Lung microvascular endothelial cell (primary cell): ENCODE measurements around the gene KCNK2. TPM values are rescaled to one million over a fixed set of nuclear protein-coding genes. Genes with fewer than 3 reads are reported as not detected.

Experiments
- DNase-seq, 2 donors: peaks; one replicate each; pipeline versions ENCODE4 v3.0.0 to v3.0.0-alpha.2; 2010; ENCODE audit warnings: low read depth in 2 of 2
- total RNA-seq: library from RNA; depleted of rRNA; stranded (reverse); fragments of >200 nt; gene quantifications from 2 replicates; pipeline ENCODE4 v1.2.1, GENCODE V29; 2014

KCNK2 gene
- total RNA-seq = under 0.01 TPM in 1 of 2 replicates, not detected in the other

- no peak for DNase-seq
Observed at GRCh38 chr1:215082532-215083382, at the start of gene KCNK2. Gene KCNK2 (plus strand): TSS chr1:215082737. CDS start chr1:215083386, 649 bp downstream.

GRCh38 chr1:215032911-215033526 is 49.5 kb upstream of the KCNK2 start:
- no peak for DNase-seq

GRCh38 chr1:215040190-215040589 is 42.3 kb upstream of the KCNK2 start:
- no peak for DNase-seq

DNA sequence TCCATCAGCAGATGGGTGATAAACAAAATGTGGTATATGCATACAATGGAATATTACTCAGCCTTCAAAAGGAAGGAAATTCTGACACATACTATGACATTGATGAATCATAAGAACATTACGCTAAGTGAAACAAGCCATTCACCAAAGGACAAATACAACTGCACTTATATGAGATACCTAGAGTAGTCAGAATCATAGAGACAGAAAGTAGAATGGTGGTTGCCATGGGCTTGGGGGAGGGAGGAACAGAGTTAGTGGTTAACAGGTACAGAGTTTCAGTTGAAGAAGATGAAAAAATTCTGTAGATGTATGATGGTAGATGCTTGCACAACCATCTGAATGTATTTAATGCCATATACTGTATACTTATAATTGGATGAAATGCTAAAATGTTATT is 39.1 kb upstream of the KCNK2 start:
- DNase-seq = no peak

DNA sequence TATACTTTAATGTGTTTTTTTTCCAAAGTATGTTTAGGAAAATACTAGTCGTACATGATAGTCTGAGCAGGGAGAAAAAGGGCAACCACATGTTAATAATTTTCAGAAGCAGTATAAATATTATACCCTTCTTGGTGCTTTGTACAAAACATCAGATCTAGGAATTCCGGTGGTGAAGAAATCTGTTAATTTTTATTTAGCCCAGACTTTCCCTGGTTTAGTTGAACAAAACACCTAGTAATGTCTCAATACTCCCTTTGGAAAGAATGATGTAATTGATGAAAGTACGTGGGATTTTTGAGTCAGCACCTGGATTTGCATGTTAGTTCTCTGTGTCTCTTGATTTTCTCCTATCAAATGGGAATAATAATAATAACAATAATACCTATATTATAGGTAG is 38.4 kb upstream of the KCNK2 start:
- no peak for DNase-seq

GRCh38 chr1:215045698-215046308 is 36.7 kb upstream of the KCNK2 start:
- DNase-seq = no peak

DNA sequence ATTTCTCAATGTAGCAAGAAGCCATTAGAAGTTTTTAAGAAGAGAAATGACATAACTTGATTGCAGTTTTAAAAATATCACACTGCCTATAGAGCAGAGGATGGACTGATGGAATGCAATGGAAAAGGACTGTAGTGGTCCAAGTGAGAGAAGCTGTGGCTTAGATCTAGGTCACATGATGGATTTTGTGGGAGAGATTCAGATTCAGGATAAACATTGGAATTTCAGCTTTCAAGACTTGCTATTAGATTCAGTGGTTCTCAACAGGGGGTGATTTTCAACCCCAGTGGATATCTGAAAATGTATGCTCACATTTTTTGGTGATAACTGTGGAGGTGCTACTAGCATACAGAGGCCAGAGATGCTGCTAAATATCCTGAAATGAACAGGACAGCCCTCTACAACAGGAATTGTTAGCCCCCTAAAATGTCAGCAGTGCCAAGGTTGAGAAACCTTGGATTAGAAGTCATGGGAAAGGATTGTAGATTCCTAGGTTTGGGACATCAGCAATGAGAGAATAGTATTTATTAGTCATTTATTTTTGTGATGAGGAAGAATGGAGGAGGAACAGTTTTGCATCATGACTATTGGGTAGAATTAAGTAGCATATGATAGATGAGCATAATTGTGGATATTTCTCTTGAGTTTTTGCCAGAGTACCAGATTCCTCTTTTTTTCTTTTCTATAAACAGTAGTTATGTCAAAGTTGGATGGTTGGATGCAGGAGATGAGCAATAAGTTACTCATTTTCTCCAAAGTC is 30.1 kb upstream of the KCNK2 start:
- no peak for DNase-seq

DNA sequence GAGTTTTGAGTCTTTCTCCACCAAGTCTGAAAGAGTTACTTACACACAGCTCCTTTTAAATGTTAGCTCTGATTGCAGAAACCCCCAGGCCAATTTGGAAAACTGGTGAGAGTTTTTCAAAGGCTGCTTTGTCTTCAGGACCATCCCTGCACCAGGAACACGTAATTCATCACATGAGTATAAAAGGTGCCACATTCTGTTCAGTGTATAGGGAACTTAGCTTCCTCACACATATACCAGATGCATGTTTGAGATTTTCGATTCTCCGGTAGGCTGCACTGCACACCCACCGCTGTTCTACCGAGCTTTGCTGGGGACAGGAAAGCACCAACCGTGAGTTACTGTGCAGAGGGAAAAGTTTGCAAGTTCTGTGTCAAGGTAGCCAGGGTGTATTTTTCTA is 28.3 kb upstream of the KCNK2 start:
- no peak for DNase-seq

GRCh38 chr1:215055281-215055935 is 27.1 kb upstream of the KCNK2 start:
- no peak for DNase-seq

DNA sequence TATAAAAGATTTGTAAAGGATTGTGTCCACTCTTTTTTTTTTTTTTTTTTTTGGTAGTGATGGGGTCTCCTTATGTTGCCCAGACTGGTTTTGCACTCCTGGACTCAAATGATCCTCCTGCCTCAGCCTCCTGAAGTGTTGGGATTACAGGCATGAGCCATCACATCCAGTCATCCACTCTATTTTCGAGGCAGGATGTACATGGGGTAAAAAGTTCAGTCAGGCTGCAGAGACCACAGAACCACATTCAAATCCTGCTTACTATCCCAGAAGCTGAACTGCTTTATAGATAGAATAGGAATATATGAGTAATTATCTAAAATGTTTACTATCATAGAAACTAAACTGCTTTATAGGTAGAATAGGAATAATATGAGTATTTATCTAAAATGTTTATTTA is 26.0 kb upstream of the KCNK2 start:
- peak in 1 of 2 donors; percentile 5 for DNase-seq

DNA sequence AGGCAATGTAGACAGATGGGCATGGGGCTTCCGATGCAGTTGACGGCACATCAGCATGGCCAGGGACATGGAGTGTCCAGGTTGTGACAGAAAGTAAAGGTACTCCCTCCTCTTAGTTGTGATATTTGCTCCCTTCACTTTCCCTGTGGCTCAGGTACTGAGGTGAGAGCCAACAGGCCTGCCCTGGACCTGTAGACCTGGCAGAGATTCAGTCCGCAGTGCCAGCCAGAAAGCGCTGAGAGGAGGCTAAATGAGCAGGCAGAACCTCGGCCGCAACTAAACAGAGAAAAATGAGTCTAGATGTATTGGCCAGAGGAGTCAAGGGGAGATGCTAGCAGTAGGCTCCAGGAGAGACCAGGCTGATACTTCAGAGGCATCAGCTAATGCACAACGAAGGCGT is 22.6 kb upstream of the KCNK2 start:
- DNase-seq = no peak

DNA sequence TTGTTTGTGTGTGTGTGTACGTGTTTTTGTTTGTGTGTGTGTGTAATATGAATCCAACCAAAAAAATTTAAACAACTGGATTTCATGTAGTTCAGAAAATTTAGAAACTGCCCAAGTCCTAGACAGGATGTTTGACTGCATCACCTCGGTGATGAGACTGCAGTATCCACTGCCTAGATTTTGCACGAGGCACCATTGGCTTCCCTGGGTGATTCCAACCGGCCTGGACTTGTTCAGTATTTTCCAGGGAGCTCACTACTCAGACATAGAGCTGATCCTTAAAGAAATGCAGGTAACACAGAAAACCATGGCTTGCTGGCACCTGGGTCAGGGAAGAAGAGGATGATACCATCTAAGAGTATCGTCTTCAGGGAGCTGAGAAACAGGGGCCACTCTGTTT is 18.2 kb upstream of the KCNK2 start:
- no peak for DNase-seq

DNA sequence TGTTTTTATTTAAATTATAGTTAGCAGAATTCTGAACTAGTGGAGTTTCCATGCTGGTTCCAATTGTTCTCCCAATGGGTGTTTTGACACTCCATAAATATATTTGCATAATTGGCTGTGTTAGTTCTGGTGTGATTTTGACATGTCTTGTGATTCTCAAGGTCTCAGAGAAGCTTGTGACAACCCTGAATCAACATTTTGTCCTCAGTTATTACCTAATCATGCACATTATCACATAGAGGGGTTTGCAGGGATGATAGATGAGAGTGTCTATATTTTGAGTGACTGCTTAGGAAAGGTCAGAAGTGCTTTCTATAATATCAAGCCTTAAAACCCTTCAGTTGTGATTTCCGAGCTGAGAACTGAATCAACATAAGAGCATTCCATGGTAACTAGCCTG is 11.5 kb upstream of the KCNK2 start:
- no peak for DNase-seq

DNA sequence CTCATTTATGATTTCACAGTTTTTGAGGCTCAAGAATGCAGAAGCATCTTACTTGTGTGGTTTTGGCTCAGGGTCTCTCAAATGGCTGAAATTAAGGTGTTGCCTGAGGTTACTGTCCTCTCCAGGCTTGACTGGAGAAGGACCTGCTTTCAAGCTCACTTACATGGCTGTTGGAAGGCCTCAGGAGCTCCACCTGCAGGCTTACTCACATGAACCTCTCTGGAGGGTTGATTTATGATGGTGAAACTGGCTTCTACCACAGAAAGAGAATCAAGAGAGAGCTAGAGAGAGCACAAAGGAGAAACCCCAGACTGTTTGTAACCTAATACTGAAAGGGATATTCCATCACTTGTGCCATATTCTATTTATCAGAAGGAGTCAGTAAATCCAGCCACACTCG is 6.2 kb upstream of the KCNK2 start:
- peak; percentile 40 to 43 for DNase-seq

DNA sequence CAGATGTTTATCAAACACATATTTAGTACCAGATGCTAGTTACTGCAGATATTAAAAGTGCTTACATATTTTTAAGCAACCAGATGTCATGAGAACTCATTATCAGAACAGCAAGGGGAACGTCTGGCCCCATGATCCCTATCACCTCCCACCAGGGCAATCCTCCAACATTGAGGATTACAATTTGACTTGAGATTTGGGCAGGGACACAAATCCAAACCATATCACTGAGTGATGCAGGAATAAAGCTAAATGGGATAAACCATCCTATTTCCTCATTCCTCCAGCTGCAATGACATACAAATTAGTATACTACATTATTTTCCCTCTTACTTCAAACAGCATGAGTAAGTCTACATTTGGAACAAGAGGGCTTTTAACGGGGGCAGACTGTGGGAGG is 3.1 kb upstream of the KCNK2 start:
- no peak for DNase-seq

GRCh38 chr1:215081661-215082531 is 641 bp upstream of the KCNK2 start:
- no peak for DNase-seq

- DNase-seq = peak in 1 of 2 donors; percentile 20
Observed at GRCh38 chr1:215083383-215083961, 935 bp downstream of the KCNK2 start.

GRCh38 chr1:215084621-215085020 is 2.1 kb downstream of the KCNK2 start:
- no peak for DNase-seq

DNA sequence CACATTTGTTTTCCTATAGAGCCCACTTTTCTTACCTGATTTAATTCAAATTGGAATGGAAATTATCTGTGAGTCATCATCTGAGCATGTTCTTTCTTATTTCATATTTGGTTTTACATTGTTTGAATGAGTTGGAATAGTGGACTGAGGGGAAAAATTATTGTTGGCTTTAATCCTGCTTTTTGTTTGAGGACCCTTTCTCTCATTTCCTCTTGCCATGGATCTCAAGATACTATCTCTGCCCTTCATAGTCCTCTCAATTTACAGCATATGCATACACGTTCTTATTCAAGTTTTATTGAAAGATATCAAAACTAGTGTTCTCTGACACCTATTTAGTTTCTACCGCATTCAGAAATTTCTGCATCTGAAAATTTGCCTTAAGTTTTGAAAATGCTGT is 5.1 kb downstream of the KCNK2 start:
- DNase-seq = no peak

- DNase-seq = no peak
Observed at GRCh38 chr1:215094381-215094780, 11.8 kb downstream of the KCNK2 start.
